Measurements from ENCODE around the gene USPL1. TPM values are rescaled to one million over a fixed set of nuclear protein-coding genes. Genes with fewer than 3 reads are reported as not detected.
"Not testable (repeated sequence)": the region's sequence is repeated elsewhere in the genome, so short reads cannot be mapped to it uniquely, and the experiment has no call there.

USPL1 gene
- total RNA-seq, 3 donors from 2014 or later, result 10.9 to 16.1 (median 11.4) TPM

GRCh38 chr13:30645629-30646028 is 27.9 kb downstream of the USPL1 start:
- Histone ChIP-seq H3K4me1 (ENCODE audit: low read depth) (no peaks in the 10 kb centered on the region), H3K9me3 (no peaks in the 10 kb centered on the region), H3K36me3 (ENCODE audit: low read depth) (no peaks in the 10 kb centered on the region), H3K4me3 (no peak overlapping the region)
- DNase-seq (no peak), ATAC-seq (no peak)
- no peak for TF ChIP-seq CTCF (IDR thresholded peaks at IDR 0.05)
- intact Hi-C loops (cut with DNase I, micrococcal nuclease), result no loop called here

- H3K36me3 ChIP-seq (ENCODE audit: low read depth), result no peaks in the 10 kb centered on the region
- ATAC-seq, result no peak
- TF ChIP-seq CTCF (IDR thresholded peaks at IDR 0.05), result no peak
- intact Hi-C loops (cut with DNase I, micrococcal nuclease), result no loop called here
- no peaks in the 10 kb centered on the region for H3K4me1 ChIP-seq (ENCODE audit: low read depth)
- no peaks in the 10 kb centered on the region for H3K9me3 ChIP-seq
- H3K4me3 ChIP-seq, result no peak overlapping the region
- DNase-seq, result no peak
Observed at GRCh38 chr13:30647420-30647819, 29.7 kb downstream of the USPL1 start.

- TF ChIP-seq CTCF (IDR thresholded peaks at IDR 0.05), result no peak
Observed at GRCh38 chr13:30647824-30648521, 30.3 kb downstream of the USPL1 start.

GRCh38 chr13:30648522-30649012 is 30.8 kb downstream of the USPL1 start:
- Histone ChIP-seq H3K4me1 (ENCODE audit: low read depth) (no peaks in the 10 kb centered on the region), H3K36me3 (ENCODE audit: low read depth) (no peaks in the 10 kb centered on the region), H3K4me3 (no peak overlapping the region), H3K9me3 (no peaks in the 10 kb centered on the region)
- DNase-seq, result no peak
- TF ChIP-seq CTCF (IDR thresholded peaks at IDR 0.05), result no peak
- intact Hi-C loops (cut with DNase I, micrococcal nuclease), result no loop called here
- no peak for ATAC-seq

More at GRCh38 chr13:30647824-30648521, 30.3 kb downstream of the USPL1 start:
- Histone ChIP-seq H3K9me3 (no peaks in the 10 kb centered on the region), H3K36me3 (ENCODE audit: low read depth) (no peaks in the 10 kb centered on the region), H3K4me1 (ENCODE audit: low read depth) (no peaks in the 10 kb centered on the region), H3K4me3 (no peak overlapping the region)
- no peak for ATAC-seq
- intact Hi-C loops (cut with DNase I, micrococcal nuclease), result no loop called here
- no peak for DNase-seq

GRCh38 chr13:30651648-30652047 is 33.9 kb downstream of the USPL1 start:
- ATAC-seq; H3K4me3 ChIP-seq; DNase-seq; intact Hi-C loops (cut with DNase I, micrococcal nuclease); H3K36me3 ChIP-seq (ENCODE audit: low read depth); H3K4me1 ChIP-seq (ENCODE audit: low read depth); H3K9me3 ChIP-seq: not testable (repeated sequence)

GRCh38 chr13:30652746-30653386 is 35.1 kb downstream of the USPL1 start:
- H3K36me3 ChIP-seq (ENCODE audit: low read depth), result no peaks in the 10 kb centered on the region
- no peaks in the 10 kb centered on the region for H3K9me3 ChIP-seq
- no peaks in the 10 kb centered on the region for H3K4me1 ChIP-seq (ENCODE audit: low read depth)
- intact Hi-C loops (cut with DNase I, micrococcal nuclease), result no loop called here
- DNase-seq, result no peak
- no peak for TF ChIP-seq CTCF (IDR thresholded peaks at IDR 0.05)
- no peak overlapping the region for H3K4me3 ChIP-seq
- no peak for ATAC-seq

Data from mucosa of descending colon (tissue), 3 donors.